HepG2 (cell line): ENCODE measurements around the gene TMEM87A. TPM values are rescaled to one million over a fixed set of nuclear protein-coding genes. Genes with fewer than 3 reads are reported as not detected.

Experiments
- CAMTA2 ChIP-seq: sonication (generic); formaldehyde crosslinking; IDR thresholded peaks from 2 replicates; pipeline ENCODE4 v1.4.0; 2020; ENCODE audit warnings: mild to moderate bottlenecking, missing genetic modification reagents, borderline replicate concordance
- CBX1 ChIP-seq: IDR thresholded peaks from one replicate; pipeline ENCODE4 v1.6.1; 2016; ENCODE audit warnings: antibody characterized with exemption, low read depth
- PAWR ChIP-seq: sonication (generic); formaldehyde crosslinking; IDR thresholded peaks from 2 replicates; pipeline ENCODE4 v1.4.0; 2020; ENCODE audit warnings: missing genetic modification reagents, mild to moderate bottlenecking, borderline replicate concordance
- SMC3 ChIP-seq: IDR thresholded peaks from 2 replicates; pipeline ENCODE4 v1.6.1; 2011; ENCODE audit warnings: low read length, improper control_type of control experiment
- SOX5 ChIP-seq: IDR thresholded peaks from 2 replicates; pipeline ENCODE4 v1.6.1; 2016; ENCODE audit warnings: borderline replicate concordance
- SOX6 ChIP-seq, 2 experiments: fragments of 450-650 bp in 1 of 2; sonication (generic) in 1 of 2; formaldehyde crosslinking in 1 of 2; IDR thresholded peaks; 2 replicates each; pipeline versions ENCODE4 v1.4.0 to v1.6.1; 2017 to 2020; ENCODE audit warnings: antibody characterized with exemption in 1 of 2, mild to moderate bottlenecking in 1 of 2, missing genetic modification reagents in 1 of 2
- TEAD3 ChIP-seq: optimal IDR thresholded peaks from 2 replicates; pipeline ENCODE3; 2016; ENCODE audit warnings: borderline replicate concordance
- THAP11 ChIP-seq: IDR thresholded peaks from 2 replicates; pipeline ENCODE4 v1.6.1; 2016; ENCODE audit warnings: missing biosample characterization, missing genetic modification reagents
- ZNF773 ChIP-seq: sonication (generic); formaldehyde crosslinking; IDR thresholded peaks from 2 replicates; pipeline ENCODE4 v1.4.0; 2020; ENCODE audit warnings: missing genetic modification reagents, borderline replicate concordance
- ZNF841 ChIP-seq: sonication (generic); formaldehyde crosslinking; IDR thresholded peaks from 2 replicates; pipeline ENCODE4 v1.8.1; 2023; ENCODE audit warnings: missing genetic modification reagents, borderline replicate concordance
- polyA plus RNA-seq, 8 experiments: library from polyadenylated mRNA; depleted of rRNA in 3 of 8; stranded (reverse) in 7 of 8; unstranded in 1 of 8; fragments of >200 nt; fragmentation: Illumina TruSeq in 4 of 8; extraction: Trizol in 4 of 8; gene quantifications; 2 replicates each; pipeline versions ENCODE4 v1.2.1 to v1.2.3, GENCODE V29; 2011 to 2016; ENCODE audit warnings: low read depth in 4 of 8, missing spikeins in 1 of 8, mixed read lengths in 1 of 8; ENCODE audit not compliant: insufficient read depth in 1 of 8
- total RNA-seq, 5 experiments: library from RNA; depleted of rRNA; stranded (reverse); fragments of >200 nt; fragmentation: Illumina TruSeq; extraction: Trizol; gene quantifications; 2 replicates each; pipeline ENCODE4 v1.2.3, GENCODE V29; 2016; ENCODE audit warnings: low read depth in 1 of 5
- TF ChIP-seq, protein P1 (sequence below): sonication (generic); formaldehyde crosslinking; IDR thresholded peaks from 2 replicates; pipeline ENCODE4 v1.5.1; 2020; ENCODE audit warnings: mild to moderate bottlenecking, missing genetic modification reagents, borderline replicate concordance
- TF ChIP-seq, protein P2 (sequence below): sonication (generic); formaldehyde crosslinking; IDR thresholded peaks from 2 replicates; pipeline ENCODE4 v1.8.0; 2022; ENCODE audit warnings: mild to moderate bottlenecking, missing genetic modification reagents; ENCODE audit not compliant: insufficient replicate concordance
- TF ChIP-seq, protein P3 (sequence below): IDR thresholded peaks from 2 replicates; pipeline ENCODE4 v1.6.1; 2016

TMEM87A gene
- total and polyA plus RNA-seq, 2 of the 13 experiments (the other 11 are each of a cell fraction or from before 2014, with no cell fraction given), result 20.2 to 42.8 TPM

DNA sequence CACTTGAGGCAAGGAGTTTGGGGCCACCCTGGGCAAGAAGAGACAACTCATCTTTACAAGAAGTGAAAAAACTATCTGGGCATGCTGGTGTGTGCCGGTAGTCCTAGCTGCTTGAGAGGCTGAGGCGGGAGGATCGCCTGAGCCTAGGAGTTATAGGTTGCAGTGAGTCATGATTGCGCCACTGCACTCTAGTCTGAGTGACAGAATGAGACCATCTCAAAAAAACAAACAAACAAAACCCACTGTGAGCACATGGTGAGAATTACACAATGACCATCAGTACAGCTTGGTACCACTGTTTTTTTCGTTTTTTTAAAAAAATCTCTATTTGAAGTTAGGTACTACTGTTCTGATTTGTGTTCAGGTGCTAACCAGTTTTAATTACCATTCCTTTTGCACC lies 78.7 kb downstream of the TMEM87A start (continued):
- no peak for TF ChIP-seq CAMTA2 (CRISPR knock-in tag)
- peak; percentile 58 for TF ChIP-seq THAP11 (CRISPR knock-in tag)
- 0 out of 2 replicates have a peak, but pooled peaks have one; percentile 31 for TF ChIP-seq SMC3
- TF ChIP-seq, protein P1, sequence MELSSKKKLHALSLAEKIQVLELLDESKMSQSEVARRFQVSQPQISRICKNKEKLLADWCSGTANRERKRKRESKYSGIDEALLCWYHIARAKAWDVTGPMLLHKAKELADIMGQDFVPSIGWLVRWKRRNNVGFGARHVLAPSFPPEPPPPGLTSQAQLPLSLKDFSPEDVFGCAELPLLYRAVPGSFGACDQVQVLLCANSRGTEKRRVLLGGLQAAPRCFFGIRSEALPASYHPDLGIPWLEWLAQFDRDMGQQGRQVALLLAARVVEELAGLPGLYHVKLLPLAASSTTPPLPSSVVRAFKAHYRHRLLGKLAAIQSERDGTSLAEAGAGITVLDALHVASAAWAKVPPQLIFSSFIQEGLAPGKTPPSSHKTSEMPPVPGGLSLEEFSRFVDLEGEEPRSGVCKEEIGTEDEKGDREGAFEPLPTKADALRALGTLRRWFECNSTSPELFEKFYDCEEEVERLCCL (CRISPR knock-in tag), result no peak
- TF ChIP-seq ZNF841, result no peak
- TF ChIP-seq PAWR (CRISPR knock-in tag), result no peak
- TF ChIP-seq TEAD3 (CRISPR knock-in tag), result peak; percentile 17
- TF ChIP-seq SOX6 (IDR thresholded peaks at IDR 0.05), result no peak
- TF ChIP-seq SOX6 (CRISPR knock-in tag; IDR thresholded peaks at IDR 0.05), result peak; percentile 74
- TF ChIP-seq, protein P2, sequence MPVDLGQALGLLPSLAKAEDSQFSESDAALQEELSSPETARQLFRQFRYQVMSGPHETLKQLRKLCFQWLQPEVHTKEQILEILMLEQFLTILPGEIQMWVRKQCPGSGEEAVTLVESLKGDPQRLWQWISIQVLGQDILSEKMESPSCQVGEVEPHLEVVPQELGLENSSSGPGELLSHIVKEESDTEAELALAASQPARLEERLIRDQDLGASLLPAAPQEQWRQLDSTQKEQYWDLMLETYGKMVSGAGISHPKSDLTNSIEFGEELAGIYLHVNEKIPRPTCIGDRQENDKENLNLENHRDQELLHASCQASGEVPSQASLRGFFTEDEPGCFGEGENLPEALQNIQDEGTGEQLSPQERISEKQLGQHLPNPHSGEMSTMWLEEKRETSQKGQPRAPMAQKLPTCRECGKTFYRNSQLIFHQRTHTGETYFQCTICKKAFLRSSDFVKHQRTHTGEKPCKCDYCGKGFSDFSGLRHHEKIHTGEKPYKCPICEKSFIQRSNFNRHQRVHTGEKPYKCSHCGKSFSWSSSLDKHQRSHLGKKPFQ (CRISPR knock-in tag), result no peak
- TF ChIP-seq ZNF773 (CRISPR knock-in tag), result no peak
- TF ChIP-seq, protein P3, sequence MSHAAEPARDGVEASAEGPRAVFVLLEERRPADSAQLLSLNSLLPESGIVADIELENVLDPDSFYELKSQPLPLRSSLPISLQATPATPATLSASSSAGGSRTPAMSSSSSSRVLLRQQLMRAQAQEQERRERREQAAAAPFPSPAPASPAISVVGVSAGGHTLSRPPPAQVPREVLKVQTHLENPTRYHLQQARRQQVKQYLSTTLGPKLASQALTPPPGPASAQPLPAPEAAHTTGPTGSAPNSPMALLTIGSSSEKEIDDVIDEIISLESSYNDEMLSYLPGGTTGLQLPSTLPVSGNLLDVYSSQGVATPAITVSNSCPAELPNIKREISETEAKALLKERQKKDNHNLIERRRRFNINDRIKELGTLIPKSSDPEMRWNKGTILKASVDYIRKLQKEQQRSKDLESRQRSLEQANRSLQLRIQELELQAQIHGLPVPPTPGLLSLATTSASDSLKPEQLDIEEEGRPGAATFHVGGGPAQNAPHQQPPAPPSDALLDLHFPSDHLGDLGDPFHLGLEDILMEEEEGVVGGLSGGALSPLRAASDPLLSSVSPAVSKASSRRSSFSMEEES (CRISPR knock-in tag), result peak; percentile 72; the same call in 1 of the 2 replicates
- TF ChIP-seq SOX5 (CRISPR knock-in tag), result peak; percentile 56; the same call in 1 of the 2 replicates
- no peak for TF ChIP-seq CBX1
